ENCODE data around the gene GDI1.

The GDI1 gene

GRCh38 chrX:154486396-154487207 is 49.6 kb downstream of the GDI1 start, which contains the start of gene UBL4A (continued):
- TF ChIP-seq SETDB1 (IDR thresholded peaks at IDR 0.05; ENCODE audit: insufficient read length, low read length) (no peak), ZNF488 (tag by site-specific recombination; IDR thresholded peaks at IDR 0.05) (no peak), ZNF549 (tag by site-specific recombination; IDR thresholded peaks at IDR 0.05) (no peak), ZNF2 (tag by site-specific recombination; IDR thresholded peaks at IDR 0.05) (no peak), ZNF76 (tag by site-specific recombination; IDR thresholded peaks at IDR 0.05; ENCODE audit: borderline replicate concordance, low read depth) (peak; percentile 36; the same call in 1 of the 2 replicates), SP2 (tag by site-specific recombination; IDR thresholded peaks at IDR 0.05) (peak; percentile 78), ZNF140 (tag by site-specific recombination; IDR thresholded peaks at IDR 0.05) (no peak), ZNF398 (tag by site-specific recombination; IDR thresholded peaks at IDR 0.05) (peak; percentile 91), ZNF37A (tag by site-specific recombination; IDR thresholded peaks at IDR 0.05) (no peak), KLF16 (tag by site-specific recombination; IDR thresholded peaks at IDR 0.05) (peak; percentile 60; the same call in 1 of the 2 replicates), ZBTB17 (tag by site-specific recombination; IDR thresholded peaks at IDR 0.05) (peak; percentile 54; the same call in 1 of the 2 replicates), ZNF791 (tag by site-specific recombination; IDR thresholded peaks at IDR 0.05) (no peak), OVOL3 (tag by site-specific recombination; IDR thresholded peaks at IDR 0.05) (no peak), ZFP37 (tag by site-specific recombination; IDR thresholded peaks at IDR 0.05) (no peak), ZNF366 (tag by site-specific recombination; conservative IDR thresholded peaks at IDR 0.05) (no peak), ZNF423 (tag by site-specific recombination; IDR thresholded peaks at IDR 0.05) (peak; percentile 45; the same call in 1 of the 2 replicates), GLI4 (tag by site-specific recombination; IDR thresholded peaks at IDR 0.05) (no peak), ZFP3 (tag by site-specific recombination; IDR thresholded peaks at IDR 0.05; ENCODE audit: low read depth) (no peak), ZNF585B (tag by site-specific recombination; IDR thresholded peaks at IDR 0.05) (no peak), ZNF404 (tag by site-specific recombination; IDR thresholded peaks at IDR 0.05) (no peak), PATZ1 (tag by site-specific recombination; IDR thresholded peaks at IDR 0.05) (peak; percentile 88), KLF9 (tag by site-specific recombination; IDR thresholded peaks at IDR 0.05; ENCODE audit: low read depth) (peak; percentile 67), ZNF624 (tag by site-specific recombination; IDR thresholded peaks at IDR 0.05) (no peak), ZEB2 (tag by site-specific recombination; IDR thresholded peaks at IDR 0.05) (peak; percentile 68), SP3 (tag by site-specific recombination; IDR thresholded peaks at IDR 0.05) (peak; percentile 79), KLF8 (tag by site-specific recombination; IDR thresholded peaks at IDR 0.05) (peak; percentile 84), PRDM10 (tag by site-specific recombination; IDR thresholded peaks at IDR 0.05) (peak; percentile 96), MYNN (tag by site-specific recombination; IDR thresholded peaks at IDR 0.05; ENCODE audit: borderline replicate concordance) (no peak), ZNF324 (tag by site-specific recombination; IDR thresholded peaks at IDR 0.05) (no peak), ZNF660 (tag by site-specific recombination; IDR thresholded peaks at IDR 0.05) (no peak), ZNF10 (tag by site-specific recombination; IDR thresholded peaks at IDR 0.05) (no peak), ZFP41 (tag by site-specific recombination; IDR thresholded peaks at IDR 0.05; ENCODE audit: borderline replicate concordance) (no peak), ZNF560 (tag by site-specific recombination; IDR thresholded peaks at IDR 0.05; ENCODE audit: borderline replicate concordance) (no peak)

Data from HEK293 (cell line).